HG03066 (cell line): ENCODE measurements around the gene PCNX4.
"Not testable (repeated sequence)": the region's sequence is repeated elsewhere in the genome, so short reads cannot be mapped to it uniquely, and the experiment has no call there.

Experiments used
- ATAC-seq: cut with Tn5 transposase; IDR thresholded peaks from one replicate; pipeline ENCODE4 v1.9.1; 2021; ENCODE audit warnings: low read depth; ENCODE audit not compliant: unreplicated experiment

Gene PCNX4

DNA sequence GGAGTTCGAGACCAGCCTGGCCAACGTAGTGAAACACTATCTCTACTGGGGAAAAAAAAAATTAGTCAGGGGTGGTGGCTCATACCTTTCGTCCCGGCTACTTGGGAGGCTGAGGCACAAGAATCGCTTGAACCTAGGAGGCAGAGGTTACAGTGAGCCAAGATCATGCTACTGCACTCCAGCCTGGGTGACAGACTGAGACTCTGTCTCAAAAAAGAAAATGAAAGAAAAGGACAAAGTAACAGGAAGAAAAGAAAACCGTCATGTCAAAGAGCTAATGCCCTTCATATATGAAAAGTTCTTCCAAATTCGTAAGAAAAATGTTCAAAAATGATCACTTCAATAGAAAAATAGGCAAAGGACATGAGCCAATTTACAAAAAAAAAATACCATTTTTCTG, 8.1 kb downstream of the PCNX4 start:
- not testable (repeated sequence) for ATAC-seq

DNA sequence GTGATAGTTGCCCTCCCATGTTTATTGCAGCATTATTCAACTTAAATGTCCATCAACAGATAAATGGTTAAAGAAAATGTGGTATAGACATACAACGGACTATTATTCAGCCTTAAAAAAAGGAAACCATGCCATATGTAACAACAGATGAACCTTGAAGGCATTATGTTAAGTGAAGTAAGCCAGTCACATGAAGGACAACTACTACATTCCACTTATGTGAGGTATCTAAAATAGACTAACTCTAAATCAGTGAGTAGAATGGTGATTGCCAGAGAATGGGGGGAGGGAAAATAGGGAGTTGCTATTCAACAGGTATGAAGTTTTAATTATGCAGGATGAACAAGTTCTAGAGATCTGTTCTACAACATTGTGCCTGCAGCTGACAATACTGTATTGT, 10.1 kb downstream of the PCNX4 start:
- ATAC-seq: no peak

DNA sequence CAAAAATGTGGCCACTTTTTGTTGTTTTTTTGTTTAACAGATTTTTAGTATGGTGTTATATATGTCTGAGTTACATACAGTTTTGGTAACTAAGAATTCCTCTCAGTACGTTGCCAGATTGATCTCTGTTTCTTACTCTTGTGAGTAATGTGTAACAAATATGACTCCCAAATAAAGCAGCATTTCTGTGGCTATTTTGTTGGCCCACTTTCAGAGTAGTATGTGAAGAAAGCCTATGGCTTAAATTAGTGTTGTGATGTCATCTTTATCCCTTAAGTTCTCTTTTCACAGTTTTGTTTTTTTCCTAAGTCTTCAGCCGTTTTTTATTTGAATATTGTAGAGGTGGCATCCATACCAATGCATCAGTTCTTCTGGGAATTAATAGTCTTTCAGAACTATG, 10.7 kb downstream of the PCNX4 start:
- no peak for ATAC-seq

DNA sequence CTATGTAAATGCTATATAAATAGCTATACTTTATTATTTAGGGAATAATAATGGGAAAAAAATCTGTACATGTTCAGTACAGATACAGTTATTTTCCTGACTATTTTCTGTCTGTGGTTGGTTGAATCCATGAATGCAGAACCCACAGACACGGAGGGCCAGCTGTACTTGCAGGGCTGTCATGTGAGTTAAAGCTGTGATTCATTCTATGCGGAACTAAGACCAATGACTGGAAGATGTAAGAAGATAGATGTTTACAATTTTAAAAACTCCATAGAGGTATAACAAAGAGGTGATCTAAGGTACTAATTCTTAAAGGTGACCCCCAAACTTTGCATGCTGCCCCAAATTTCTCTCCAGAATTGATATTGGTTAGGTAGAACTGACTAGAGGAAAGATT, 14.6 kb downstream of the PCNX4 start:
- ATAC-seq: no peak

DNA sequence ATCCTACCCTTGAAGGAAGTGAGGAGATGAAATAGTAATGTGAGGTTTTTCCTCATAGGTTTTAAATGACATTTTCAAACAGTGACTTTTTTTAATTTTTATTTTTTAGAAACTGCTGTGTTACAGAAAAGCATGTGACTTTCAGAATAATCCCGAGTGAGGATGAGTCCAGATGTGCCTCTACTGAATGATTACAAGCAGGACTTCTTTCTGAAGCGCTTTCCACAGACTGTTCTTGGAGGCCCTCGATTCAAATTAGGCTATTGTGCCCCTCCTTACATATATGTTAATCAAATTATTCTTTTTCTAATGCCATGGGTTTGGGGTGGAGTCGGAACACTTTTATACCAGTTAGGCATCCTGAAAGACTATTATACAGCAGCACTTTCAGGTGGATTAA, 15.8 kb downstream of the PCNX4 start:
- no peak for ATAC-seq

DNA sequence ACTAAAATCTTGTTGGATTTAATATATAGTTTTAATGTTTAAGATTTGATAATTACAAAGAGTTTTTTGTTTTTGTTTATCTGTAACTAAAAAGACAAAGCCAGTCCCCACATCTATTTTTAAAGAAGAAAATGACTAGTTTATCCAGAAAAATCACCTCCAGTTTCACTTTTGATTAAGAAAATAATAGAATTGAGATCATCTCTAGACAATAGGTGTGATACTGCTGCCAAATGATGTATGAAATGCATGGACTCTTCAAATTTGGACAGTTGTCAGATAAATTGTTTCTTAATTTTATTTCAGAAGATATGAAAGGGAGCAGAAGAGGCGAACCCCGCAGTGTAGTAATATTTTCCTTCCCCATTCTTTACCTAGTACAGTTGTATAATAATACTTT, 20.0 kb downstream of the PCNX4 start:
- no peak for ATAC-seq

DNA sequence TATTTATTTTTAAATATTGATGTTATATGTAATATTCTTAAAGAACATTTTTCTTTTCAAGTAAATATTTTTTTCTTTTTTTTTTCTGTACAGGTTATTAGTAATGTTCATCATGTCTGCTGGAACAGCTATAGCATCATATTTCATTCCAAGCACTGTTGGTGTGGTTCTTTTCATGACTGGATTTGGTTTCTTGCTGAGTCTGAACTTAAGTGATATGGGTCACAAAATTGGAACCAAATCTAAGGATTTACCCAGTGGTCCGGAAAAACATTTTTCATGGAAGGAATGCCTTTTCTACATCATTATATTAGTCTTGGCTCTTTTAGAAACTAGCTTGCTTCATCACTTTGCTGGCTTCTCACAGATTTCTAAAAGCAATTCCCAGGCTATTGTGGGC, 23.2 kb downstream of the PCNX4 start:
- ATAC-seq: no peak

DNA sequence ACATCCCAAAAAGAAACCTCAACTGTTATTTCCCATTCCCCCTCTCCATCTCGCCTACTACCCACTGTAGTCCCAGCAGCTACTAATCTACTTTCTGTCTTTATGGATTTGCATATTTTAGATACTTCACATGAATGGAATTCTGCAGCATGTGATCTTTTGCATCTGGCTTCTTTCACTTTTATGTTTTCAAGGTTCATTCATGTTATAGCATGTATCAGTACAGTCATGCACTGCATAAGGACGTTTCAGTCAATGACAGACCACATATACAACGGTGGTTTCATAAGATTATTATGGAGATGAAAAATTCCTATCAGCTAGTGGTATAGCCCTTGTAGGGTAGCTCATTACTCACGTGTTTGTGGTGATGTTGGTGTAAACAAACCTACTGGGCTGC, 24.5 kb downstream of the PCNX4 start:
- ATAC-seq: no peak

DNA sequence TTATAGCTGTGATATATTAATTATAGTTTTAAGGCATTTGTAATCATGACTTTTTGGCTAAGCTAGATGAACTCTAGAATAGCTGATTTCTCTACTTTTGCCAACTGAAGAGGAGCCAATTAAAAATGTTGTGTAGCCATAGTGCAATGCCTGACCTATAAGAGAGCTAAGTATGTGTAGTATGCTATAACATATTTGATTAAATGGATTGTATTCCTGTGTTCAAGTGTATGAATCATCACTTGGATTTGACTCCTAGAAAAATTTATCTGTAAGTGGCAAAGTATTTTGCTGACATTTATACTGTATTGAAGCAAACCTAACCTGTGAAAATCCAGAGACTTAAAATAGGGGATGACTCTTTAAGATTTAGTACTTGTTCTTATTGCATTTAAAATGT, 34.2 kb downstream of the PCNX4 start:
- no peak for ATAC-seq

DNA sequence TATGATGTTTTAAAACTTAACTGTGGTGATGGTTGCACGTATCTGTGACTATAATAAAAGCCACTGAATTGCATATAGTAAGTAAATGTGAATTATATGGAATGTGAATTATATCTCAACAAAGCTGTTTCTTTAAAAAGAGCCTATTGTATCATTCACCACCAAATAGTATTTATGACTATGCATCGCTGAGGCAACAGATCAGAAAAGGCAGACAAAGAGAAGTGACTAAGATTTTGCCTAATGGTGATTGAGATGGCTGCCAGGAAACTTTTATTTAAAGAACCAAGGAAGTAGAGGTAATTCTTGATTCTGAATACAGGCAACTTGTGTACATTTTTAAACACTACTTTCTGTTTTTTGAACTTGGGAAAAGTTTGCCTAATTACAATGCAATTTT, 41.8 kb downstream of the PCNX4 start:
- ATAC-seq: no peak

DNA sequence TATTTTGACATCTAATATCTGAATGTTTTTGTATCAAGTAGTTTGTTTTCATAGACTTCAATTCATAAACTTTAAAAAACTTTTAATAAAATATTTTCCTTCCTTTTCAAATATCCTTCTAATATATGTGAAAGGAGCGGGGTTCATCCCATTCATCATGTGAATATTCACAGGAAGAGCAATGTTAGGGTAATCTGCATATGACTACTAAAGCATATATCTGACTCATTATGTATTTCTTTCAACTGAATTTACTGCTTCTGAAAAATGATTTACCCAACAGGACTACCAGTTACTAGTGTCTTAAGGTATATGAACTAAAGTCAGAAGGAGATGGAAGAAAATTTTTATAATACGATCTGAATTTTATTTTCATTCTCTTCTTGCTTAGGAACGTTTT, 43.0 kb downstream of the PCNX4 start:
- no peak for ATAC-seq

DNA sequence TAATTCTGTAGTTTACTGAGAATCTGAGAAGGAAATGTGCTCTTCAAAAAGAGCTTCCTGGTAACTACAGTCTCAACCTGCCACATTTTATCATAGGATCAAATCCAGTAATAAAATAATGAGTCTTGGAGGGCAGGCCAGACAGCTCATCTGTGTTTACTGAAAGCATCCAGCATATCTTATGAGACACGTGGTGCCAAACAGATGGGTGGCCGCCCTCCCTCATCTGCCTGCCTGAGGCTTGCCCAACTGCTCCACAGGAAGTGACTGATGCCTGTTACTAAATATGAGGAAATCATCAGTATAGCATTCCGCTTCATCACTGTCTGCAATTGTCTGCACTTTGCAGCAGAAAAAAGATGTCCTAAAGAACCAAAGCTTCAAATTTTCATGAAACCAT, 60.0 kb downstream of the PCNX4 start:
- ATAC-seq: peak; percentile 72

DNA sequence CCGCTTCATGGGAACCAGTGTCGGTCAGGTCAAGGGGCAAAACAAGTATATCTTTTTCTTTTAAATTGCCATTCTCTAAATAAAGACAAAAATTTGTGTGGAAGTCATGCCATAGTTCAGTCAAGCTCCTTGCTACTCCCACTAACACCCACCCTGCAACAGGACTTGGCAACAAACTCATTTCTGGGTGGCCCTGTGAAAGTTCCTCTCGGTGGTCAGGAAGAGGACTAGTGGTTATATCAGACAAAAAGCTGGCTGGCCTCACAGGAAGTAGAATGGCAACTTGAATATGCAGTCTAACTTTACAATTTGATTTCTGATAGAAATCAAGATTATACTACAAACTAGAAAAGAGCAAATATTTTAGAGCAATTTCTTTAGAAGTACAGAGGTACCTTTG, 62.3 kb downstream of the PCNX4 start:
- no peak for ATAC-seq

DNA sequence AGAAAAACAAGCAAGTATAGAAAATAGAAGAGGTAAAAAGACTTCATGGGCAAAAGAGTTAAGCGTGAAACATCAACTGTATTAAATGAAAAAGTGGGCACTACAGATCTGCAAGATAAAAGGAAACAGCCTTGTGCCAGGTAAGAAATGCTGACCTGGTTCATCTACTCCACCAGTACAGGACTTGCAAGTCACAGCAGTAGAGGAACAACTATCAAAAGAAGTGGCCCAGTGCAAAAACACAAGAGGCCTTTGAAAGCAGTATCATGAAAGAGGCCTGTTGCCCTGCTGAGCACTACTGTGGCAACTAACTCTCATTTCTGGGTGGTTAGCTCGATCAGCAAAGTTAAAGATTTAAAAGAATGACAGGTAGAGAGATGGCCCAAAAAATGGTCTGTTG, 62.9 kb downstream of the PCNX4 start:
- ATAC-seq: no peak

DNA sequence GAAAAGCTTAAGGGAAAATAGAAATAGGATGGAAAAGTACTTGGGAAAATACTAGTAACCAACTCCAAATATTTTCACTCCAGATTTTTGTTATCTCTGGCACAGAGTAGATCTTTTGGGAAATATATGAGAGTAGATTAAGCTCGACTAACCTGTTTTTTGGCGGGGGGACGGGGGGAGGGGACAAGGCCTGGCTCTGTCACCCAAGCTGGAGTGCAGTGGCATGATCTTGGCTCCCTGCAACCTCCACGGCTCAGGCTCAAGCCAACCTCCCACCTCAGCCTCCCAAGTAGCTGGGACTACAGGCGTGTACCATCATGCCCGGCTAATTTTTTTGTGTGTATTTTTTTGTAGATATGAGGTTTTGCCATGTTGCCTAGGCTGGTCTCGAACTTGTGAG, 68.7 kb downstream of the PCNX4 start:
- no peak for ATAC-seq

DNA sequence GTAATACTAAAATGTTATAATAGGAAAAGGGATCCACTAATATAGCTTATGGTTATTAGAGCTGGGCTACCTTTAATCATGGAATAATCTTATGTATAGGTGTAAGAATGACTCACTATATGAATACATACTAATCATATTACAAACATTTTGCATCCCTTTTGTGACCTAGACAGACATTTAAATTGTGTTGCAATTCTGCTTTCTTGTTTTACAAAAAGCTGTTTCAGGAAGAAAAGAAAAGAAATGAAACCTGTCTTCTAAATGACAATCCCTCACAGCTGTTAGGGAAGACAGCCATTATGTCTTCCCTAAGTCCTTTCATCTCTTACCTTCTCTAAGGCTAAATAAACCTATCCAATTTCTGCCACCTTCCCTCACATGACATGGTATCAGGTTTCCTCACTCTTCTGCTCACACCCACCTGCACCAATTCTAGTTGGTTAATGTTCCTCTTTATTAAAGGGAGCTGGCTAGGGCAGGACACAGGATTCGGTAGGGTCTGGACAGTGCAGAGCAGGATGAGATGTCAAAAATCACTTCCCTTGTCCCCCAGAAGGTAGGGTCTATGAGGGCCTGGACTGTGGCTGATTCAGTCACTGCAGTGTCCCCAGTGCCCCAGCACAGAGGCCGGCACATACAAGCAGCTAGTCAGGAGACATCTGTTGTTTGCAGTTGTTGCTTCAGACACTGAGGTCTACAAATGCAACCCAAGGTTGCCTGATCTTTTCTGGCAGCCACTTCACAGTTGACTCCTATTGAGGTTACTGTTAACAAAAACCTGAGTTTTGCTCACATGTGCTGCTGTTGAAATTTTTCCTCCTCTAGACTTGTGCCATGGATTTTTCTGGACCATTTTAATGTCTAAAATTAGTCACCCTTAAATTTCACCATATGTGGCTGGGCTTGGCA, 69.7 kb downstream of the PCNX4 start:
- no peak for ATAC-seq

DNA sequence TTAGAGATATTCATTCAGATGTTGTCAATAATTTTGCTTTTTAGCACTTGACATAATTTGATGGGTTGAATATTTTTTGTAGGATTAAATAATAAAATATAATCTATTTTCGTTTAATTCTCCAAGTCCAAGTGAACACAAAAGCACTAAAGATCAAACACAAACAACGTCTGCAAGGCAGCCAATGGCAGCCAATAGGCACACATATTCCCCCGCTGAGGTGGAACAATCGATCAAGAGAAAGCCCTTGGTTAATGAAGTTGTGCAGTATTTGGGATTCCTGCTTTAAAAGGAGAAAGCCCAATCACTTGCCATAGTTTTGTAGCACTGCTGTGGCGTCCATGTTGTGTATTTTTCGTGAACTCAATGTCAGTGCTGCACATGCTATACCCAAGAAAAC, 72.0 kb downstream of the PCNX4 start:
- ATAC-seq: no peak

DNA sequence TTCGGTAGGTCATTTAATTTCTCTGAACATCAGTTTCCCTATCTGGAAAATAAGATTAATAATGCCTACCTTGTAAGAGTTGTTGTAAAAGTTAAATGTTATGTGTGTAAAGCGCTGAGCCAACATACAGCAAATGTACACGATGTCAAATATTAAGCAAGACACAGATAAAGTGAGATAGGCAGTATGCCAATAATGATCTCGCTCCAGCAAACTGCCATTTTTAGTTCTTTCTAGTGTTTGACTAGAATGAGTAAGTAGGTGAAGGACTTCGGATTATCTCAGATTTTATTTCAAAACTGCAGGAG, 72.6 kb downstream of the PCNX4 start:
- ATAC-seq: peak; percentile 7

DNA sequence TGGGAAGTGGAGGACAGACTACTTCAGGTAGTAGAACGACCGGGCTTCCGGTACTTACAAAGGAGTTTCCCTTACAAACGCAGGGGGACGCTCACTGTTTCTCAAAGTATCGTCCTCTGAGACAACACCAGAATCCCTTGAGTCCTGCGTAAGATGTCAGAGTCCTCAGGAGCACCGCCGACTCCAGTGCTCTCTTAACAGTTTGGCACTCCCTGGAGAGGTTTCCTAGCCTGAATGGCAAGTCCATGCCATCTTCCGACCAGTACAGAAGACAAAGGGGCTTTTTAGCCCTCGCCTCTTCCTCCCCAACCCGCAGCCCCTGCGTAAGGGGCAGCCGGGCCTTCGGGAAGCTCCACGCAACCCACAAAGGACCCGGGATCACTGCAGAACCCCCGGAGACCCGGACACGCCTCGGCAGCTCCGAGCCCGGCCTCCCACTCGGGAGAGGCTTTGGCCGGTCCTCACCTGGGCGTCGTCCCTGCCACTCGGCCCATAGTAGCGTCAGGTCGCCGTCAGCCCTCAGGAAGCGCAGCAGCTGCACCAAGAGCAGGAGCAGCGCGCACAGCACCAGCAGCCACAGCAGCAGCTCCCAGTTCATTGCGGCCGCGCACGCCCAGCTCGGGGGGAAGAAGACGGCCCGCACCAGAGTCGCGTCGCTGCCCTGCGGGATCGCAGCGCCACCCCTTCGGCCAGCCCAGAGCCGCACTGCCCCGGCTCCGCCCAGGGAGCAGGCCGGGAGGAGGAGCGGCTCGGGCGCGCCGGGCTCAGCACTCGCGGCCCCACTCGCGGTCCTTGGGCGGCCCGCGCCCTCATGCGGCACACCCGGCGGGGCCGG, 73.2 kb downstream of the PCNX4 start, which contains the start of gene DHRS7:
Gene DHRS7 (minus strand): TSS at position 687 of the 835 bp plus-strand sequence. CDS start 89 bp downstream, at position 598.
- ATAC-seq: peak; percentile 80

DNA sequence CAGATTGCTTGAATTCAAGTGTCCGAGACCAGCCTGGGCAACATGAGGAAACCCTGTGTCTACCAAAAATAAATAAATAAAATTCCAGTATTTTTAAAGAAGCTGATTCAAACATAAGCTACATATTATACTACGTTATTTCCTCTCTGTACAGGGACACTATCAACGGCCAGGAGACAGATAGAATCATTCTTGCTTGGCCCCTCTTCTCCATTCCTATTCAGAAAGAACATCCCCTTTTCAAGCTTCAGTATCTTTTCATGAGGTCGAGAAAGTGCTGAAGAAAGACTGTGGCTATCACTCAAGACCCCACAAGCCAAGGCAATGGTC, 73.8 kb downstream of the PCNX4 start:
- ATAC-seq: no peak

DNA sequence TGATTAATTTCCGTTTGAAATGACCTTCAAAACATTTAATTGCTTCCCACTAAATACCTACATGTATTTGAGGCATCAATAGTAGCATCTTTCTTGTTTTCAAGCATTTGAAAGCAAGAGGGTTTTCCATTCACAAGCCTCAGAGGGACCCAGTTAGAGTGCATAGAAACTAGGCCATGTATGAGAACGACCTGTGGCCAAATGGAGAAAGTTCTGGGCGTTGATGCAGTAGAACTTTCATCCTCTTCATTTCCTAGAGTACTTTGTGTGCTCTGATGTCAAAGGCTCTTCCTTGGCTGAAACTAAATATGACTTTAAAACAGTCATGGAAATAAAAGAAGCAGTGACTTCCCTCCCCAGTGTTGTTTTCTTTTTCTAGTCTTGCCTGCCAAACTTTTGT, 74.4 kb downstream of the PCNX4 start:
- no peak for ATAC-seq

DNA sequence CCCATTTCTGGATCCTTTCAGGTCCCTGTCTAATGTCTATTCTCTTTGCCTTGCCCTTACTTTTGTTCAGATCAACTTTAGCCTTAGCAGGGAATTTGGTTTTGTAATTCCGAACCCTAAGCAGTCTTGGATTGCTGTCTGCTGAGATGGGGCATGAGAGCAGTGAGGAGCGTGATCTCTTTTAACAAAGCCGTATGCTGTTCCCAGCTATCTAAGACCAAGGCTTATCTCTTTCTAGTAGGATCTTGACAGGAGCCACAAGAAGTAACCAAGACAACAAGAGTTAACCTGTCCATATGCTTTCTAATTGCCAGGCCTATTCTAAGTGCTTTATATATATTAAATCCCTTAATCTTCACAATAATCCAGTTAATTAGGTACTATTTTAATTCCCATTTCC, 78.0 kb downstream of the PCNX4 start:
- no peak for ATAC-seq
